Stimulated activated CD8-positive, alpha-beta memory T cell treated with anti-CD3 and anti-CD28 coated beads, Interleukin-15, amount 100 ng/mL, for 4 hours (primary cell): Measurements from ENCODE around the gene SCP2.
A peak's percentile ranks its signal among the peaks of the same experiment; 100 is the strongest.

Source experiments
- DNase-seq, 2 donors: peaks; one replicate each; pipeline ENCODE4 v3.0.0-alpha.2; 2020; ENCODE audit warnings: low read depth in 2 of 2

The SCP2 gene

GRCh38 chr1:52927212-52928014, at the start of gene SCP2:
Gene SCP2 (plus strand): TSS chr1:52927276. CDS start chr1:52927397, 121 bp downstream.
- peak; percentile 60 to 64 for DNase-seq

- DNase-seq = no peak
These were observed 49.5 kb upstream of the SCP2 start for GRCh38 chr1:52877554-52877953.

- DNase-seq = no peak
These were observed 46.9 kb upstream of the SCP2 start for GRCh38 chr1:52880206-52880605.

GRCh38 chr1:52887483-52887882, 39.6 kb upstream of the SCP2 start:
- no peak for DNase-seq

- no peak for DNase-seq
These were observed 34.5 kb upstream of the SCP2 start for GRCh38 chr1:52892424-52893215.

GRCh38 chr1:52899445-52899894, 27.6 kb upstream of the SCP2 start:
- no peak for DNase-seq

GRCh38 chr1:52900402-52900801, 26.7 kb upstream of the SCP2 start:
- DNase-seq = no peak

GRCh38 chr1:52901384-52901783, 25.7 kb upstream of the SCP2 start:
- no peak for DNase-seq

- no peak for DNase-seq
These were observed 22.7 kb upstream of the SCP2 start for GRCh38 chr1:52904208-52904926.

GRCh38 chr1:52904927-52905698, 22.0 kb upstream of the SCP2 start:
- no peak for DNase-seq

- no peak for DNase-seq
These were observed 20.9 kb upstream of the SCP2 start for GRCh38 chr1:52906135-52906603.

- DNase-seq = no peak
These were observed 19.8 kb upstream of the SCP2 start for GRCh38 chr1:52907068-52907811.

GRCh38 chr1:52907812-52908153, 19.3 kb upstream of the SCP2 start:
- no peak for DNase-seq

- DNase-seq = no peak
These were observed 15.5 kb upstream of the SCP2 start for GRCh38 chr1:52911541-52911940.

- no peak for DNase-seq
These were observed 14.1 kb upstream of the SCP2 start for GRCh38 chr1:52913014-52913413.

- no peak for DNase-seq
These were observed 13.5 kb upstream of the SCP2 start for GRCh38 chr1:52913537-52913936.

GRCh38 chr1:52914463-52914862, 12.6 kb upstream of the SCP2 start:
- DNase-seq = no peak

- no peak for DNase-seq
These were observed 11.7 kb upstream of the SCP2 start for GRCh38 chr1:52915211-52915854.

GRCh38 chr1:52915855-52916220, 11.2 kb upstream of the SCP2 start:
- DNase-seq = no peak

GRCh38 chr1:52916241-52916975, 10.7 kb upstream of the SCP2 start:
- DNase-seq = no peak
